Measurements from ENCODE around the gene UBE2D1.

Gene UBE2D1

DNA sequence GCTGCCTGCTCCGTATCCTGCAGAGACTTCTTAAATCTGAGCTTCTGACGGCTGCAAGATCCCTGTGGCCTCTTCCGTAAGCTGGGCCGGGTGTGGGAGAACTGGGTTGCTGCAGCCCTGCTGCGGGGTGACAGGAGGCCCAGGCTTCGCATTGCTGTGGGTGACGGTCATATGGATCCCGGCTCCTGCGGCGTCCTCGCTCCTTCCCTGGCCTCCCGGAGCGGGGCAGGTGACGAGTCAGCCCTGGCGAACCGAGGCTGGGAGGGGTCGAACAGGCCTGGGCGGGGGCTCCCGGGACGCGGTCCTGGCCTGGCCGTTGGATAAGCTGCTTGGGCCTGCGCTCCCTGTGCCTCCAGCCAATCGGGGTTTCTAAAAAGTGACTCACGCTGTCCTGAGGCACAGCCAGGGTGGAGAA is 7.8 kb upstream of the UBE2D1 start:
- TF ChIP-seq, protein P1, sequence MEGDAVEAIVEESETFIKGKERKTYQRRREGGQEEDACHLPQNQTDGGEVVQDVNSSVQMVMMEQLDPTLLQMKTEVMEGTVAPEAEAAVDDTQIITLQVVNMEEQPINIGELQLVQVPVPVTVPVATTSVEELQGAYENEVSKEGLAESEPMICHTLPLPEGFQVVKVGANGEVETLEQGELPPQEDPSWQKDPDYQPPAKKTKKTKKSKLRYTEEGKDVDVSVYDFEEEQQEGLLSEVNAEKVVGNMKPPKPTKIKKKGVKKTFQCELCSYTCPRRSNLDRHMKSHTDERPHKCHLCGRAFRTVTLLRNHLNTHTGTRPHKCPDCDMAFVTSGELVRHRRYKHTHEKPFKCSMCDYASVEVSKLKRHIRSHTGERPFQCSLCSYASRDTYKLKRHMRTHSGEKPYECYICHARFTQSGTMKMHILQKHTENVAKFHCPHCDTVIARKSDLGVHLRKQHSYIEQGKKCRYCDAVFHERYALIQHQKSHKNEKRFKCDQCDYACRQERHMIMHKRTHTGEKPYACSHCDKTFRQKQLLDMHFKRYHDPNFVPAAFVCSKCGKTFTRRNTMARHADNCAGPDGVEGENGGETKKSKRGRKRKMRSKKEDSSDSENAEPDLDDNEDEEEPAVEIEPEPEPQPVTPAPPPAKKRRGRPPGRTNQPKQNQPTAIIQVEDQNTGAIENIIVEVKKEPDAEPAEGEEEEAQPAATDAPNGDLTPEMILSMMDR (IDR thresholded peaks at IDR 0.05; ENCODE audit: low read depth, low read length, missing control alignments): no peak
- DNase-seq: peak; percentile 50
- H3K4me3 ChIP-seq (ENCODE audit: low read depth, low read length): peak overlapping the region; percentile 51
- H3K36me3 ChIP-seq (replicated peaks): no peaks in the 10 kb centered on the region
- H3K27me3 ChIP-seq (replicated peaks): no peaks in the 10 kb centered on the region
- in situ Hi-C loops (cut with HindIII; ENCODE audit: low pct_ligation_motif_present, low sequenced_read_pairs): no loop called here
- no peak overlapping the region for H3K27ac ChIP-seq

DNA sequence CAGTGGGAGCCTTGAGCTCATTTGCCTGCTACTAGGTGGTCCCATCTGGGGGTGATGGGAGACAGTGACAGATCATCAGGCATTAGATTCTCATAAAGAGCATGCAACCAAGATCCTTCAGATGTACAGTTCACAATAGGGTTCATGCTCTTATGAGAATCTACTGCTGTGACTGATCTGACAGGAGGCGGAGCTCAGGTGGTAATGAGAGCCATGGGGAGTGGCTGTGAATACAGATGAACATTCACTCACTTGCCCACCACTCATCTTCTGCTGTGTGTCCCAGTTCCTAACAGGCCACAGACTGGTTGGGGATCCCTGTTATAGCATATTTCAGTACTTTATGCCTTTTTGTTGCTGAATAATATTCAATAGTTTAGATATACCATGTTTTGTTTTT is 6.6 kb upstream of the UBE2D1 start:
- Histone ChIP-seq H3K27ac (no peak overlapping the region), H3K4me3 (ENCODE audit: low read depth, low read length) (no peak overlapping the region), H3K36me3 (replicated peaks) (no peaks in the 10 kb centered on the region), H3K27me3 (replicated peaks) (no peaks in the 10 kb centered on the region)
- TF ChIP-seq, protein P1 (IDR thresholded peaks at IDR 0.05; ENCODE audit: low read depth, low read length, missing control alignments): no peak
- no peak for DNase-seq
- in situ Hi-C loops (cut with HindIII; ENCODE audit: low pct_ligation_motif_present, low sequenced_read_pairs): no loop called here

DNA sequence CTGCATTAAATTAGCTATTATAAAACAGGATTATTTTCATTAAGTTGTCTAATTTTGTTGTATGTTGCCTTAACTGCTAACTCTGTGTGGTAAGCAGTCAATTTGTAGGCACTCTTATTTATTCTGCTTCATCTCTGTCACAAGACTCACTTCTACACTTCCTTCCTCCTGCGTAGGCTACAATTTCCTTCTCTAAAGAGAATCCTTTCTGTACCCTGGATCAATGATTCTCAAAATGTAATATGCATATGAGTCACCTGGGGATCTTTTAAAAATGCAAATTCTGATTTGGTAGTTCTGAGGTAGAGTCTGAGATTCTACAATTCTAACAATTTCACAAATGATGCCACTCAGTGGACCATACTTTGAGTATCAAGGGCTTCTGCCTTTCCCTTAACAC is 4.4 kb upstream of the UBE2D1 start:
- no peak for DNase-seq
- H3K4me3 ChIP-seq (ENCODE audit: low read depth, low read length): no peak overlapping the region
- no peaks in the 10 kb centered on the region for H3K36me3 ChIP-seq (replicated peaks)
- no peaks in the 10 kb centered on the region for H3K27me3 ChIP-seq (replicated peaks)
- TF ChIP-seq, protein P1 (IDR thresholded peaks at IDR 0.05; ENCODE audit: low read depth, low read length, missing control alignments): no peak
- in situ Hi-C loops (cut with HindIII; ENCODE audit: low pct_ligation_motif_present, low sequenced_read_pairs): no loop called here
- H3K27ac ChIP-seq: no peak overlapping the region

DNA sequence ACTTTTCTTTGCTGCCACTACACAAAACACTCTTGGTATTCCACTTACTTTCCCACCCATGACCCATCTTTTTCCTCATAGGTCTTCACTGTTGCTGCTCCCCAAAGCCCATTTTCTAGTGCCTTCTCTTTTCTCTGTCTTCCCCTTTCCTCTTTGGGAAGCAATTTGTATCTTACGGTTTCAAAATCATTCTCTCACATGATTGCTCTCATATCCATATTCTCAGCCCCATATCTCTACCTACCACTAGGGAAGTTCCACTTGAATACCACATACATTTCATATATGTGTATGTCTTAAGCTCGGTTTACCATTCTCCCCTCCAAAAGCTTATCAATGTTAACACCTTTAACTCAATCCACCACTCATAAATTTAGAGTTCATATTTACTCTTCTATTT is 3.2 kb upstream of the UBE2D1 start:
- TF ChIP-seq, protein P1 (IDR thresholded peaks at IDR 0.05; ENCODE audit: low read depth, low read length, missing control alignments): no peak
- Histone ChIP-seq H3K36me3 (replicated peaks) (no peaks in the 10 kb centered on the region), H3K27ac (no peak overlapping the region), H3K4me3 (ENCODE audit: low read depth, low read length) (no peak overlapping the region), H3K27me3 (replicated peaks) (no peaks in the 10 kb centered on the region)
- no peak for DNase-seq
- in situ Hi-C loops (cut with HindIII; ENCODE audit: low pct_ligation_motif_present, low sequenced_read_pairs): no loop called here

DNA sequence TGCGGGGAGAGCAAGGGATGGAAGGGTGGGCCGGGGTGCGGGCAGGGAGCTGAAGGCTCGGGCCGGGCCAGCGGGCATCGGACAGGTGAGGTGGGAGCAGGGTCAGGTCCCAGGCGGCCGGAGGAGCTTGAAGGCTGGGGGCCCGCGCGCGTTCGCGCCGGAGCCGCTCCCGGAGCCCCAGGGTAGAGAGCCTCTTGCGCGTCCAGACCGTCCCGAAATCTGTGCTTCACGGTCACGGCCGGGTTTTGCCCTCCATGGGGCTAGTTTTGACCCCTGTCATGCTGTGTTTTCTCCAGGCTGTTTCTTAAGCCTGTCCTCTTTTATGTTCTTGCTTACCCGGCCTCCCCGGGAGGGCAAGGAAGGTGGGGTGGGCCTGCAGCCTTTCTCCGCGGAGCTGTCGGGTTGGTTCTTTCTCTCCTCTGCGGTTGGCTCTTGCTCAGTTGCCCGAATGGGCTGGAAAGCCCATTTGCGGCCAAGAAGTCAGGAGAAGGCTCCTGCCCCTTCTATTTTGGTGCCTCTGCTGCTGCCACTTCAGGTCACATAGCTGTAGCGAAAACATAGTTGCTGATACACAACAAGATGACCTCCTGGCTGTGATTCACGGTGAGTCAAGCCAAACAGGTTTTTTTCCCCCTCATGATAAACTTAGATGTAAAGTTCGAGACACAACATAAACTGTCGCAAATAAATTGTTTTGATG is 650 bp downstream of the UBE2D1 start:
- peak overlapping the region; percentile 42 for H3K27ac ChIP-seq
- TF ChIP-seq, protein P1 (IDR thresholded peaks at IDR 0.05; ENCODE audit: low read depth, low read length, missing control alignments): no peak
- H3K27me3 ChIP-seq (replicated peaks): no peaks in the 10 kb centered on the region
- peak; percentile 20 for DNase-seq
- peak overlapping the region; percentile 83 for H3K4me3 ChIP-seq (ENCODE audit: low read depth, low read length)
- in situ Hi-C loops (cut with HindIII; ENCODE audit: low pct_ligation_motif_present, low sequenced_read_pairs): no loop called here
- H3K36me3 ChIP-seq (replicated peaks): no peaks in the 10 kb centered on the region

DNA sequence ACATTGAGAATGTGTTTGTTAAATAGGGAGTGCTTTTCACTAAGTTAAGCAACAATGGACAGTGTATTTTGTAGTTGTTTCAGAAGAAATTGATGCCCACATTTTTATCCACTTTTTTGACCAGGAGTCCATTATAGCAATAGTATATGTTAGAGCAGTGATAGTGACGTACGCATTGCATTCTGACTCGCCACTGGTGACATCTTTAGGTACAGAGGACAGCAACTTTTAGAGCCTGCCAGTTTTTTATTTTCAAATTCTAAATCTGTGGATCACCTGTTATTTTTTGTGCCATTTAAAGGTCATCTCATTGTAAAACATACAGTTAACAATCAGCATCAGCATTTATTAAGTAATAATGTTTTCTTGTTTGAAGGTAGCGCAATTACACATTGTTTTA is 1.4 kb downstream of the UBE2D1 start:
- no peak for DNase-seq
- Histone ChIP-seq H3K4me3 (ENCODE audit: low read depth, low read length) (no peak overlapping the region), H3K36me3 (replicated peaks) (no peaks in the 10 kb centered on the region), H3K27ac (no peak overlapping the region), H3K27me3 (replicated peaks) (no peaks in the 10 kb centered on the region)
- TF ChIP-seq, protein P1 (IDR thresholded peaks at IDR 0.05; ENCODE audit: low read depth, low read length, missing control alignments): no peak
- in situ Hi-C loops (cut with HindIII; ENCODE audit: low pct_ligation_motif_present, low sequenced_read_pairs): no loop called here

All from brain microvascular endothelial cell (primary cell).